H1 (cell line): ENCODE data around the gene ELOA. TPM values are rescaled to one million over a fixed set of nuclear protein-coding genes. Genes with fewer than 3 reads are reported as not detected.

Experiments used
- CTCF ChIA-PET: fragments of 300-600 bp; sonication (Branson Sonifier 250); formaldehyde crosslinking; loops from one replicate; lab custom pipeline; 2021; ENCODE audit not compliant: partially characterized antibody; lab: Charles Lee
- POLR2A ChIA-PET: fragments of 300-600 bp; sonication (Branson Sonifier 250); formaldehyde crosslinking; loops from one replicate; lab custom pipeline; 2021; ENCODE audit warnings: inconsistent platforms; ENCODE audit not compliant: partially characterized antibody; lab: Charles Lee
- DNase-seq, 2 experiments: peaks; one replicate each; pipeline versions ENCODE4 v3.0.0 to v3.0.0-alpha.2; 2010 to 2022; ENCODE audit warnings: low spot score in 2 of 2, low read depth in 1 of 2, mixed read lengths in 1 of 2
- FAIRE-seq: peaks from 2 replicates; lab custom pipeline; 2011; peaks lifted over from hg19 to GRCh38; lab: Jason Lieb, UNC
- H2AFZ ChIP-seq: 2 replicates; pipeline ENCODE4 v1.8.1; 2012; ENCODE audit warnings: low read length, inconsistent platforms
- H2AK5ac ChIP-seq: 2 replicates; pipeline ENCODE4 v1.6.1; 2013; ENCODE audit warnings: low read depth, low read length
- H2BK120ac ChIP-seq: replicated peaks from 2 replicates; pipeline ENCODE3; 2013; ENCODE audit warnings: low read depth, low read length, inconsistent platforms
- H2BK12ac ChIP-seq: 2 replicates; pipeline ENCODE4 v1.6.1; 2013; ENCODE audit warnings: low read depth, low read length
- H2BK15ac ChIP-seq: 2 replicates; pipeline ENCODE4 v1.6.1; 2013; ENCODE audit warnings: low read length
- H2BK20ac ChIP-seq: 2 replicates; pipeline ENCODE4 v1.6.1; 2013; ENCODE audit warnings: low read length
- H2BK5ac ChIP-seq: 2 replicates; pipeline ENCODE4 v1.6.1; 2013; ENCODE audit warnings: low read depth, low read length
- H3K14ac ChIP-seq: 2 replicates; pipeline ENCODE4 v1.6.1; 2013; ENCODE audit warnings: inconsistent platforms; ENCODE audit not compliant: insufficient read length
- H3K18ac ChIP-seq: 2 replicates; pipeline ENCODE4 v1.6.1; 2013; ENCODE audit warnings: low read length; ENCODE audit errors: extremely low read depth
- H3K23ac ChIP-seq: 2 replicates; pipeline ENCODE4 v1.6.1; 2013; ENCODE audit warnings: inconsistent platforms; ENCODE audit not compliant: insufficient read length
- H3K23me2 ChIP-seq: 2 replicates; pipeline ENCODE4 v1.6.1; 2013; ENCODE audit warnings: low read depth, low read length
- H3K27ac ChIP-seq: 2 replicates; pipeline ENCODE4 v1.6.1; 2011; ENCODE audit warnings: low read depth, low read length, inconsistent platforms
- H3K27me3 ChIP-seq, 4 experiments: replicated peaks in 1 of 4; 1 replicate in 1 of 4; 2 replicates in 3 of 4; pipeline versions ENCODE4 v1.6.1 to v1.8.1; 2011 to 2013; ENCODE audit warnings: low read length in 3 of 4, mild to moderate bottlenecking in 3 of 4, inconsistent platforms in 2 of 4, mixed read lengths in 2 of 4, moderate library complexity in 1 of 4; ENCODE audit not compliant: control insufficient read depth in 3 of 4, insufficient read depth in 3 of 4; ENCODE audit errors: extremely low read depth in 1 of 4
- H3K36me3 ChIP-seq, 4 experiments: 2 replicates each; pipeline versions ENCODE4 v1.6.1 to v1.8.1; 2011 to 2013; ENCODE audit warnings: mild to moderate bottlenecking in 4 of 4, low read length in 3 of 4, moderate library complexity in 2 of 4, control low read depth in 1 of 4, inconsistent platforms in 1 of 4; ENCODE audit not compliant: insufficient read depth in 4 of 4, control insufficient read depth in 2 of 4
- H3K4ac ChIP-seq: replicated peaks from 2 replicates; pipeline ENCODE3; 2013; ENCODE audit warnings: low read length, low read depth, mixed read lengths, inconsistent platforms; ENCODE audit not compliant: insufficient read length
- H3K4me1 ChIP-seq, 4 experiments: replicated peaks in 1 of 4; 1 replicate in 1 of 4; 2 replicates in 3 of 4; pipeline versions ENCODE4 v1.6.1 to v1.8.1; 2011 to 2013; ENCODE audit warnings: low read length in 3 of 4, inconsistent platforms in 2 of 4, mixed read lengths in 1 of 4; ENCODE audit not compliant: insufficient read depth in 4 of 4, control insufficient read depth in 3 of 4
- H3K4me2 ChIP-seq, 2 experiments: 2 replicates each; pipeline versions ENCODE4 v1.6.1 to v1.8.1; 2011 to 2013; ENCODE audit warnings: low read depth in 2 of 2, low read length in 2 of 2, control low read depth in 1 of 2, inconsistent platforms in 1 of 2, mild to moderate bottlenecking in 1 of 2; ENCODE audit not compliant: insufficient read depth in 1 of 2
- H3K4me3 ChIP-seq, 4 experiments: fragments of 200-600, 300-600 bp in 1 of 4; sonication (generic), shearing (Covaris generic), sonication (Bioruptor Twin) in 1 of 4; 2 replicates each; pipeline versions ENCODE4 v1.5.1 to v1.8.1; 2011 to 2016; ENCODE audit warnings: low read length in 4 of 4, low read depth in 3 of 4, control low read depth in 2 of 4, inconsistent platforms in 2 of 4, mild to moderate bottlenecking in 2 of 4, mixed read lengths in 1 of 4, moderate library complexity in 1 of 4; ENCODE audit not compliant: insufficient read depth in 2 of 4; ENCODE audit errors: extremely low read depth in 1 of 4
- H3K56ac ChIP-seq: replicated peaks from 2 replicates; pipeline ENCODE3; 2013; ENCODE audit warnings: low read depth, mild to moderate bottlenecking, mixed read lengths, low read length, inconsistent platforms; ENCODE audit not compliant: insufficient read length
- H3K79me1 ChIP-seq: 2 replicates; pipeline ENCODE4 v1.6.1; 2013; ENCODE audit warnings: low read depth, low read length, control low read depth
- H3K79me2 ChIP-seq, 2 experiments: 2 replicates each; pipeline versions ENCODE4 v1.6.1 to v1.8.1; 2012 to 2013; ENCODE audit warnings: low read length in 2 of 2, mild to moderate bottlenecking in 2 of 2, inconsistent platforms in 1 of 2; ENCODE audit not compliant: insufficient read depth in 2 of 2, control insufficient read depth in 1 of 2
- H3K9ac ChIP-seq, 4 experiments: replicated peaks in 1 of 4; 1 replicate in 1 of 4; 2 replicates in 3 of 4; pipeline versions ENCODE4 v1.6.1 to v1.8.1; 2011 to 2013; ENCODE audit warnings: low read depth in 3 of 4, low read length in 3 of 4, control low read depth in 2 of 4, mild to moderate bottlenecking in 2 of 4, moderate library complexity in 2 of 4, inconsistent platforms in 1 of 4; ENCODE audit errors: extremely low read depth in 1 of 4
- H3K9me3 ChIP-seq, 2 experiments: 2 replicates each; pipeline versions ENCODE4 v1.6.1 to v1.8.1; 2012 to 2013; ENCODE audit warnings: mild to moderate bottlenecking in 2 of 2, moderate library complexity in 2 of 2, control low read depth in 1 of 2, inconsistent platforms in 1 of 2, low read depth in 1 of 2, low read length in 1 of 2, mixed read lengths in 1 of 2; ENCODE audit not compliant: insufficient read depth in 2 of 2
- H4K20me1 ChIP-seq, 2 experiments: replicated peaks in 1 of 2; 2 replicates each; pipeline versions ENCODE3 to v1.8.1; 2011 to 2013; ENCODE audit warnings: inconsistent platforms in 2 of 2, low read length in 2 of 2, mild to moderate bottlenecking in 1 of 2; ENCODE audit not compliant: insufficient read depth in 2 of 2, control insufficient read depth in 1 of 2
- H4K5ac ChIP-seq: 2 replicates; pipeline ENCODE4 v1.6.1; 2013; ENCODE audit warnings: low read length, low read depth, mixed read lengths, inconsistent platforms; ENCODE audit not compliant: insufficient read length
- H4K8ac ChIP-seq: 2 replicates; pipeline ENCODE4 v1.8.0; 2013; ENCODE audit warnings: mild to moderate bottlenecking, moderate library complexity, low read length, inconsistent platforms; ENCODE audit not compliant: insufficient read depth; ENCODE audit errors: extremely low read depth
- H4K91ac ChIP-seq: replicated peaks from 2 replicates; pipeline ENCODE3; 2013; ENCODE audit warnings: low read length, mixed read lengths, inconsistent platforms; ENCODE audit not compliant: insufficient read length
- BRCA1 ChIP-seq: IDR thresholded peaks from 2 replicates; pipeline ENCODE4 v1.6.1; 2012; ENCODE audit warnings: low read depth, low read length, improper control_type of control experiment
- CBX5 ChIP-seq: fragments of 300-800, 300-1000 bp; sonication (generic); IDR thresholded peaks from 2 replicates; pipeline ENCODE4 v1.7.1; 2016; ENCODE audit warnings: antibody characterized with exemption, low read length, low read depth
- EGR1 ChIP-seq: IDR thresholded peaks from 2 replicates; pipeline ENCODE4 v1.6.1; 2011; ENCODE audit warnings: low read depth, low read length, borderline replicate concordance
- HDAC6 ChIP-seq: IDR thresholded peaks from one replicate; pipeline ENCODE4 v1.7.1; 2012; ENCODE audit warnings: low read depth, mild to moderate bottlenecking, inconsistent platforms, low read length, moderate library complexity
- JUND ChIP-seq: IDR thresholded peaks from 2 replicates; pipeline ENCODE4 v1.6.1; 2011; ENCODE audit warnings: mild to moderate bottlenecking, improper control_type of control experiment, low read length
- KDM5A ChIP-seq: fragments of 200-600 bp; IDR thresholded peaks from 2 replicates; pipeline ENCODE4 v1.7.1; 2012; ENCODE audit warnings: mild to moderate bottlenecking, low read length, inconsistent platforms, mixed read lengths
- TAF7 ChIP-seq: optimal IDR thresholded peaks from 2 replicates; pipeline ENCODE3; 2011; ENCODE audit warnings: low read depth, mild to moderate bottlenecking, inconsistent platforms, low read length, moderate library complexity, borderline replicate concordance
- YY1 ChIP-seq: IDR thresholded peaks from 2 replicates; pipeline ENCODE4 v1.6.1; 2011; ENCODE audit warnings: low read depth, mild to moderate bottlenecking, low read length
- WGBS, 2 experiments: shearing (Covaris generic) in 1 of 2; methylation state at CpG; one replicate each; pipeline versions ENCODE4 v1.1.6 to v1.1.7; 2013 to 2015; ENCODE audit warnings: low lambda C conversion rate in 2 of 2, mixed read lengths in 2 of 2, inconsistent platforms in 1 of 2, low coverage in 1 of 2, missing lambda C conversion rate in 1 of 2; ENCODE audit not compliant: insufficient replicate concordance in 2 of 2, insufficient coverage in 1 of 2, insufficient read length in 1 of 2; ENCODE audit errors: extremely low coverage in 1 of 2, missing lambda C conversion rate in 1 of 2; 5-methylcytosine and 5-hydroxymethylcytosine counted together
- polyA plus RNA-seq, 7 experiments: library from polyadenylated mRNA; depleted of rRNA in 3 of 7; stranded (reverse) in 5 of 7; unstranded in 2 of 7; fragments of >200 nt in 5 of 7; fragments of 200-250 nt in 2 of 7; gene quantifications; 1 replicate in 5 of 7; 2 replicates in 1 of 7; 4 replicates in 1 of 7; pipeline versions ENCODE4 v1.2.1 to v1.2.3, GENCODE V29; 2011 to 2013; ENCODE audit warnings: missing spikeins in 2 of 7, mixed read lengths in 2 of 7
- total RNA-seq: library from RNA; stranded (reverse); fragmentation: NEBNext Ultra II Directional; extraction: Animal tissue kit (Norgen Biotek cat#: 25700); gene quantifications from 2 replicates; pipeline ENCODE4 v1.2.1, GENCODE V29; 2021
- TF ChIP-seq, protein P1 (sequence below): IDR thresholded peaks from 2 replicates; pipeline ENCODE4 v1.6.1; 2011; ENCODE audit warnings: low read depth, mild to moderate bottlenecking, low read length; ENCODE audit not compliant: insufficient read depth
- TF ChIP-seq, protein P2 (sequence below), 3 experiments: IDR thresholded peaks; 1 replicate in 2 of 3; 2 replicates in 1 of 3; pipeline versions ENCODE4 v1.5.1 to v1.6.1; 2011; ENCODE audit warnings: low read length in 3 of 3, mild to moderate bottlenecking in 3 of 3, inconsistent platforms in 2 of 3, low read depth in 1 of 3, moderate library complexity in 1 of 3; ENCODE audit not compliant: insufficient read depth in 1 of 3; ENCODE audit errors: control extremely low read depth in 1 of 3

The ELOA gene
- total and polyA plus RNA-seq, 2 of the 8 experiments (the other 6 are each of a cell fraction or from before 2014, with no cell fraction given): 15.7 to 61.1 TPM

- Histone ChIP-seq H3K23ac (no peak overlapping the region), H3K4me3 (no peak overlapping the region), H3K9ac (no peak overlapping the region), H3K4me1 (no peaks in the 10 kb centered on the region), H3K79me2 (0 out of 4 replicates have a peak, but pooled peaks cover 0 to 2% of the 10 kb centered on the region in 2 experiments), H2BK12ac (no peak overlapping the region), H3K36me3 (no peaks in the 10 kb centered on the region), H3K4ac (no peak overlapping the region), H3K18ac (no peak overlapping the region), H3K56ac (no peak overlapping the region), H3K23me2 (no peaks in the 10 kb centered on the region), H4K91ac (no peak overlapping the region), H4K8ac (no peak overlapping the region), H3K79me1 (no peaks in the 10 kb centered on the region), H2AFZ (no peak overlapping the region), H2BK5ac (no peak overlapping the region), H3K27me3 (no peaks in the 10 kb centered on the region), H2BK20ac (no peak overlapping the region), H2BK120ac (no peak overlapping the region), H3K27ac (no peak overlapping the region), H2AK5ac (no peak overlapping the region), H3K14ac (no peak overlapping the region), H4K5ac (no peak overlapping the region), H2BK15ac (no peak overlapping the region), H3K9me3 (no peaks in the 10 kb centered on the region), H4K20me1 (peaks cover 0 to 5% of the 10 kb centered on the region in 2 experiments), H3K4me2 (no peak overlapping the region)
- ChIA-PET CTCF (interaction anchor here (1.0 to 2.0 kb wide), 3 partner anchors 10 to 230 kb away, joined by 3 to 8 read pairs (median 4); no protein-coding TSS in a partner anchor), POLR2A (interaction anchor here (1.0 to 2.2 kb wide), 3 partner anchors 22 to 32 kb away, joined by 3 to 9 read pairs (median 5); no protein-coding TSS in a partner anchor)
- DNase-seq: no peak
- WGBS, 2 experiments: 91% methylated on average over 7 of the region's 9 CpGs; no CpG with 5 or more reads in 1 of the 2 experiments
- FAIRE-seq: no peak
- TF ChIP-seq HDAC6 (no peak), CBX5 (no peak), BRCA1 (no peak), KDM5A (no peak), YY1 (no peak), EGR1 (no peak), TAF7 (no peak), JUND (no peak)
- TF ChIP-seq, protein P1, sequence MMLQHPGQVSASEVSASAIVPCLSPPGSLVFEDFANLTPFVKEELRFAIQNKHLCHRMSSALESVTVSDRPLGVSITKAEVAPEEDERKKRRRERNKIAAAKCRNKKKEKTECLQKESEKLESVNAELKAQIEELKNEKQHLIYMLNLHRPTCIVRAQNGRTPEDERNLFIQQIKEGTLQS: no peak
- TF ChIP-seq, protein P2, sequence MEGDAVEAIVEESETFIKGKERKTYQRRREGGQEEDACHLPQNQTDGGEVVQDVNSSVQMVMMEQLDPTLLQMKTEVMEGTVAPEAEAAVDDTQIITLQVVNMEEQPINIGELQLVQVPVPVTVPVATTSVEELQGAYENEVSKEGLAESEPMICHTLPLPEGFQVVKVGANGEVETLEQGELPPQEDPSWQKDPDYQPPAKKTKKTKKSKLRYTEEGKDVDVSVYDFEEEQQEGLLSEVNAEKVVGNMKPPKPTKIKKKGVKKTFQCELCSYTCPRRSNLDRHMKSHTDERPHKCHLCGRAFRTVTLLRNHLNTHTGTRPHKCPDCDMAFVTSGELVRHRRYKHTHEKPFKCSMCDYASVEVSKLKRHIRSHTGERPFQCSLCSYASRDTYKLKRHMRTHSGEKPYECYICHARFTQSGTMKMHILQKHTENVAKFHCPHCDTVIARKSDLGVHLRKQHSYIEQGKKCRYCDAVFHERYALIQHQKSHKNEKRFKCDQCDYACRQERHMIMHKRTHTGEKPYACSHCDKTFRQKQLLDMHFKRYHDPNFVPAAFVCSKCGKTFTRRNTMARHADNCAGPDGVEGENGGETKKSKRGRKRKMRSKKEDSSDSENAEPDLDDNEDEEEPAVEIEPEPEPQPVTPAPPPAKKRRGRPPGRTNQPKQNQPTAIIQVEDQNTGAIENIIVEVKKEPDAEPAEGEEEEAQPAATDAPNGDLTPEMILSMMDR (IDR thresholded peaks at IDR 0.05; ENCODE audit: control extremely low read depth in 1 of 3, insufficient read depth in 1 of 3, low read depth in 1 of 3, low read length in 3 of 3): no peak
Observed at GRCh38 chr1:23727362-23727811, 15.9 kb upstream of the ELOA start.
